GM21447 (cell line): ENCODE measurements around the gene ZC3H4.

Experiments
- ATAC-seq: cut with Tn5 transposase; IDR thresholded peaks from one replicate; pipeline ENCODE4 v1.9.1; 2021; ENCODE audit not compliant: unreplicated experiment

Gene ZC3H4

GRCh38 chr19:47134545-47134944, 21.0 kb upstream of the ZC3H4 start:
- ATAC-seq = no peak

- ATAC-seq = no peak
Measured at GRCh38 chr19:47133021-47133471, 19.5 kb upstream of the ZC3H4 start.

GRCh38 chr19:47132194-47132852, 18.7 kb upstream of the ZC3H4 start:
- no peak for ATAC-seq

GRCh38 chr19:47130589-47131227, 17.1 kb upstream of the ZC3H4 start, which contains the start of gene SAE1:
Gene SAE1, plus strand, starts transcription at chr19:47130835. Its CDS starts 96 bp downstream, at chr19:47130931.
- ATAC-seq = peak; percentile 70

- no peak for ATAC-seq
Measured at GRCh38 chr19:47130120-47130588, 16.6 kb upstream of the ZC3H4 start.

- no peak for ATAC-seq
Measured at GRCh38 chr19:47129579-47129978, 16.0 kb upstream of the ZC3H4 start.

- no peak for ATAC-seq
Measured at GRCh38 chr19:47125669-47125938, 12.0 kb upstream of the ZC3H4 start.

GRCh38 chr19:47124937-47125668, 11.5 kb upstream of the ZC3H4 start:
- ATAC-seq = no peak

GRCh38 chr19:47123406-47123805, 9.8 kb upstream of the ZC3H4 start:
- no peak for ATAC-seq

GRCh38 chr19:47122359-47123335, 9.1 kb upstream of the ZC3H4 start:
- no peak for ATAC-seq

GRCh38 chr19:47120470-47121067, 7.0 kb upstream of the ZC3H4 start:
- ATAC-seq = no peak

GRCh38 chr19:47113850-47114651, 475 bp upstream of the ZC3H4 start:
- no peak for ATAC-seq

- ATAC-seq = peak; percentile 16
Measured at GRCh38 chr19:47112166-47112996, 1.2 kb downstream of the ZC3H4 start.

- ATAC-seq = no peak
Measured at GRCh38 chr19:47111682-47112165, 1.9 kb downstream of the ZC3H4 start.

- ATAC-seq = no peak
Measured at GRCh38 chr19:47111006-47111621, 2.5 kb downstream of the ZC3H4 start.

- no peak for ATAC-seq
Measured at GRCh38 chr19:47110521-47111005, 3.0 kb downstream of the ZC3H4 start.

GRCh38 chr19:47109541-47110375, 3.8 kb downstream of the ZC3H4 start:
- ATAC-seq = no peak
